ENCODE data around the gene BCLAF1. TPM values are rescaled to one million over a fixed set of nuclear protein-coding genes. Genes with fewer than 3 reads are reported as not detected.
A peak's percentile ranks its signal among the peaks of the same experiment; 100 is the strongest.

The BCLAF1 gene
- total RNA-seq, 1 donor from 2014 or later = 154 TPM

DNA sequence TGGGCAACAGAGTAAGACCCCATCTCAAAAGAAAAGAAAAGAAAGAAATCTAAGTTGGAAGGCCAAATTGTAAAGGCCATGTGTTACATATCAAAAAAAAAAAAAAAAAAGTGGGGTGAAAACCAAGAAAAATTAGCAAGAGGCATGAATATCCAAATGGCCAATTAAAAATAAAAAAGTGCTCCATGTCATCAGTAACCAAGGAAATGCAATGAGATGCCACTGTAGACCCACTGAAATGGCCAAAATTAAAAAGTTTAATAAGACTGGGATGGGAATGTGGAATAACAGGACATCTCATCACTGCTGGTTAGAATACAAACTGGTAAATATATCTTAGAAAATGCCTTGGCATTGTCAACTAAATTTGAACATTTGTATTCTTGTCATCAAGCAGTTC lies 30.1 kb upstream of the BCLAF1 start:
- no peak for DNase-seq (ENCODE audit: low spot score)
- Mint-ChIP-seq H3K9me3 (ENCODE audit: unreplicated experiment) (no peaks in the 10 kb centered on the region), H3K27me3 (ENCODE audit: unreplicated experiment) (no peaks in the 10 kb centered on the region), H3K36me3 (ENCODE audit: low read depth, unreplicated experiment) (no peaks in the 10 kb centered on the region), H3K27ac (ENCODE audit: unreplicated experiment) (no peak overlapping the region), H3K4me1 (ENCODE audit: unreplicated experiment) (no peaks in the 10 kb centered on the region), H3K4me3 (ENCODE audit: unreplicated experiment) (no peak overlapping the region)
- TF ChIP-seq, protein P1, sequence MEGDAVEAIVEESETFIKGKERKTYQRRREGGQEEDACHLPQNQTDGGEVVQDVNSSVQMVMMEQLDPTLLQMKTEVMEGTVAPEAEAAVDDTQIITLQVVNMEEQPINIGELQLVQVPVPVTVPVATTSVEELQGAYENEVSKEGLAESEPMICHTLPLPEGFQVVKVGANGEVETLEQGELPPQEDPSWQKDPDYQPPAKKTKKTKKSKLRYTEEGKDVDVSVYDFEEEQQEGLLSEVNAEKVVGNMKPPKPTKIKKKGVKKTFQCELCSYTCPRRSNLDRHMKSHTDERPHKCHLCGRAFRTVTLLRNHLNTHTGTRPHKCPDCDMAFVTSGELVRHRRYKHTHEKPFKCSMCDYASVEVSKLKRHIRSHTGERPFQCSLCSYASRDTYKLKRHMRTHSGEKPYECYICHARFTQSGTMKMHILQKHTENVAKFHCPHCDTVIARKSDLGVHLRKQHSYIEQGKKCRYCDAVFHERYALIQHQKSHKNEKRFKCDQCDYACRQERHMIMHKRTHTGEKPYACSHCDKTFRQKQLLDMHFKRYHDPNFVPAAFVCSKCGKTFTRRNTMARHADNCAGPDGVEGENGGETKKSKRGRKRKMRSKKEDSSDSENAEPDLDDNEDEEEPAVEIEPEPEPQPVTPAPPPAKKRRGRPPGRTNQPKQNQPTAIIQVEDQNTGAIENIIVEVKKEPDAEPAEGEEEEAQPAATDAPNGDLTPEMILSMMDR (IDR thresholded peaks at IDR 0.05; ENCODE audit: unreplicated experiment) = no peak

GRCh38 chr6:136318676-136319075 lies 29.0 kb upstream of the BCLAF1 start:
- no peaks in the 10 kb centered on the region for H3K4me1 Mint-ChIP-seq (ENCODE audit: unreplicated experiment)
- TF ChIP-seq, protein P1 (IDR thresholded peaks at IDR 0.05; ENCODE audit: unreplicated experiment) = no peak
- no peaks in the 10 kb centered on the region for H3K36me3 Mint-ChIP-seq (ENCODE audit: low read depth, unreplicated experiment)
- no peak overlapping the region for H3K4me3 Mint-ChIP-seq (ENCODE audit: unreplicated experiment)
- H3K27me3 Mint-ChIP-seq (ENCODE audit: unreplicated experiment) = no peaks in the 10 kb centered on the region
- H3K9me3 Mint-ChIP-seq (ENCODE audit: unreplicated experiment) = no peaks in the 10 kb centered on the region
- no peak for DNase-seq (ENCODE audit: low spot score)
- no peak overlapping the region for H3K27ac Mint-ChIP-seq (ENCODE audit: unreplicated experiment)

DNA sequence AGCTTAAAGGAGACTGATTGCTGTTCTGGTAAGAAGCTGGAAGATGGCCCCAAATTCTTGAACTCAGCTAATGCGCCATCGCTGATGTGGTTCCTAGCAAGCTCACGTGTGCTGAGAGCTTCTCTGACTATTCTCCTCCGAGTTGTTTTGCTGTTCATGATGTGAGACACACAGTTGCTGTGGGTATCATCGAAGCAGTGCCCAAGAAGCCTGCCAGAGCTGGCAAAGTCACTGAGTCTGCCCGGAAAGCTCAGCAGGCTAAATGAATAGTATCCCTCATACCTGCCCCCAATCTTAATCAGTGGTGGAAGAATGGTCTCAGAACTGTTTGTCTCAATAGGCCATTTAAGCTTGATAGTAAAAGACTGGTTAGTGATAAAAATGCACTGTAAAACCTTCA lies 28.3 kb upstream of the BCLAF1 start:
- no peak overlapping the region for H3K27ac Mint-ChIP-seq (ENCODE audit: unreplicated experiment)
- no peaks in the 10 kb centered on the region for H3K9me3 Mint-ChIP-seq (ENCODE audit: unreplicated experiment)
- H3K36me3 Mint-ChIP-seq (ENCODE audit: low read depth, unreplicated experiment) = no peaks in the 10 kb centered on the region
- TF ChIP-seq, protein P1 (IDR thresholded peaks at IDR 0.05; ENCODE audit: unreplicated experiment) = no peak
- no peaks in the 10 kb centered on the region for H3K4me1 Mint-ChIP-seq (ENCODE audit: unreplicated experiment)
- no peak for DNase-seq (ENCODE audit: low spot score)
- no peak overlapping the region for H3K4me3 Mint-ChIP-seq (ENCODE audit: unreplicated experiment)
- H3K27me3 Mint-ChIP-seq (ENCODE audit: unreplicated experiment) = no peaks in the 10 kb centered on the region

- peak; percentile 61 for DNase-seq (ENCODE audit: low spot score)
- H3K4me3 Mint-ChIP-seq (ENCODE audit: unreplicated experiment) = no peak overlapping the region
- no peaks in the 10 kb centered on the region for H3K36me3 Mint-ChIP-seq (ENCODE audit: low read depth, unreplicated experiment)
- no peak overlapping the region for H3K27ac Mint-ChIP-seq (ENCODE audit: unreplicated experiment)
- no peaks in the 10 kb centered on the region for H3K9me3 Mint-ChIP-seq (ENCODE audit: unreplicated experiment)
- H3K27me3 Mint-ChIP-seq (ENCODE audit: unreplicated experiment) = no peaks in the 10 kb centered on the region
- H3K4me1 Mint-ChIP-seq (ENCODE audit: unreplicated experiment) = no peaks in the 10 kb centered on the region
- TF ChIP-seq, protein P1 (IDR thresholded peaks at IDR 0.05; ENCODE audit: unreplicated experiment) = peak; percentile 71
These were observed 27.5 kb upstream of the BCLAF1 start for GRCh38 chr6:136317021-136317694.

DNA sequence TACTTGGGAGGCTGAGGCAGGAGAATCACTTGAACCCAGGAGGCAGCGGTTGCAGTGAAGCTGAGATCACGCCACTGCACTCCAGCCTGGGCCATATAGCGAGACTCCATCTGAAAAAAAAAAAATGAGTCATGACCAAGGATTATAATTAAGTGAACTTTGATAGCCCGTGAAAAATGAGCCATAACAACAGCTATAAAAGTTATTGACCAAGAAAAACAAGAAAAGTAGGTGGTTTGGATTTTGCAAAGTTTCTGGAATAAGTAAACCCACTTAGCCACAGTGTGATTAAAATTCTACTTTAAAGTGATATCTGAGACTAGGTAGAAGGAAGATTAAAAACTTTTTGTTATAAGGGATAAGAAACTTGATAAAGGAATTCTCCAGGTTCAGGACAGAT lies 25.9 kb upstream of the BCLAF1 start:
- Mint-ChIP-seq H3K4me3 (ENCODE audit: unreplicated experiment) (no peak overlapping the region), H3K36me3 (ENCODE audit: low read depth, unreplicated experiment) (no peaks in the 10 kb centered on the region), H3K9me3 (ENCODE audit: unreplicated experiment) (no peaks in the 10 kb centered on the region), H3K27ac (ENCODE audit: unreplicated experiment) (no peak overlapping the region), H3K4me1 (ENCODE audit: unreplicated experiment) (no peaks in the 10 kb centered on the region), H3K27me3 (ENCODE audit: unreplicated experiment) (no peaks in the 10 kb centered on the region)
- DNase-seq (ENCODE audit: low spot score) = no peak
- TF ChIP-seq, protein P1 (IDR thresholded peaks at IDR 0.05; ENCODE audit: unreplicated experiment) = no peak

Measured in endothelial cell (in vitro differentiated cells).